ENCODE data around the gene CMSS1.
"Not testable (repeated sequence)": the region's sequence is repeated elsewhere in the genome, so short reads cannot be mapped to it uniquely, and the experiment has no call there.

Gene CMSS1

DNA sequence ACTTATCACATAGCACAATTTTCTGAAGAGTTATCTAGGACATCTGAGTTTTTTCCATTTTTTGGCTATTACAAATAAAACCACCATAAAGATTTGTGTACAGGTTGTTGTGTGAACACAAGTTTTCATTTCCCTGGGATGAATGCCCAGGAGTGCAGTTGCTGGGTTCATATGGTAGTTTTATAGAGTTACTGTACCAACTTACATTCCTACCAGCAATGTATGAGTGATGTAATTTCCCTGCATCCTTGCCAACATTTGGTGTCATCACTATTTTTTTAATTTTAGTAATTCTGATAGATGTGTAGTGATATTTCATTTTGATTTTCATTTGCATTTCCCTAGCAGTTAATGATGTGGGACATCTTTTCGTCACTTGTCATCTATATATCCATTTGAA is 276.2 kb downstream of the CMSS1 start:
- DNase-seq, result no peak

DNA sequence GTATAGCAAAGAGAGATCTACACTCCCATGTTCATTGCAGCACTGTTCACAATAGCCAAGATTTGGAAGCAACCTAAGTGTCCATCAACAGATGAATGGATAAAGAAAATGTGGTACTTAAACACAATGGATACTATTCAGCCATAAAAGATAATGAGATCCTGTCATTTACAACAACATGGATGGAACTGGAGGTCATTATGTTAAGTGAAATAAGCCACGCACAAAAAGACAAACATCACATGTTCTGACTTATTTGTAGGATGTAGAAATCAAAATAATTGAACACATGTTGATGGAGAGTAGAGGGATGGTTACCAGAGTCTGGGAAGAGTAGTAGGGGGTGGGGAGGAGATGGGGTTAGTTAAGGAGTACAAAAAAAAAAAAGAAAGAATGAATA is 278.6 kb downstream of the CMSS1 start:
- DNase-seq, result not testable (repeated sequence)

DNA sequence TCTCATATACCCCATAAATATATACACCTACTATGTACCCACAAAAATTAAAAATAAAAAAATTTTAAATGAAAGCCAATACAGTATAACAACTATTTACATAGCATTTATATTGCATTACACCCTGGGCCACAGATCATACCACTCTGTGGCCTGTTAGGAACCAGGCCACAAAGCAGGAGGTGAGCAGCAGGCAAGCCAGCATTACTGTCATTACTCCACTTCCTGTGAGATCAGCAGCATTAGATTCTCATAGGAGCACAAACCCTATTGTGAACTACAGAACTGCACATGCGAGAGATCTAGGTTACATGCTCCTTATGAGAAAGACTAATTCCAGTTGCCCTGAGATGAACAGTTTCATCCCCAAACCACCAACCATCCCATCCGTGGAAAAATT is 279.2 kb downstream of the CMSS1 start:
- no peak for DNase-seq

DNA sequence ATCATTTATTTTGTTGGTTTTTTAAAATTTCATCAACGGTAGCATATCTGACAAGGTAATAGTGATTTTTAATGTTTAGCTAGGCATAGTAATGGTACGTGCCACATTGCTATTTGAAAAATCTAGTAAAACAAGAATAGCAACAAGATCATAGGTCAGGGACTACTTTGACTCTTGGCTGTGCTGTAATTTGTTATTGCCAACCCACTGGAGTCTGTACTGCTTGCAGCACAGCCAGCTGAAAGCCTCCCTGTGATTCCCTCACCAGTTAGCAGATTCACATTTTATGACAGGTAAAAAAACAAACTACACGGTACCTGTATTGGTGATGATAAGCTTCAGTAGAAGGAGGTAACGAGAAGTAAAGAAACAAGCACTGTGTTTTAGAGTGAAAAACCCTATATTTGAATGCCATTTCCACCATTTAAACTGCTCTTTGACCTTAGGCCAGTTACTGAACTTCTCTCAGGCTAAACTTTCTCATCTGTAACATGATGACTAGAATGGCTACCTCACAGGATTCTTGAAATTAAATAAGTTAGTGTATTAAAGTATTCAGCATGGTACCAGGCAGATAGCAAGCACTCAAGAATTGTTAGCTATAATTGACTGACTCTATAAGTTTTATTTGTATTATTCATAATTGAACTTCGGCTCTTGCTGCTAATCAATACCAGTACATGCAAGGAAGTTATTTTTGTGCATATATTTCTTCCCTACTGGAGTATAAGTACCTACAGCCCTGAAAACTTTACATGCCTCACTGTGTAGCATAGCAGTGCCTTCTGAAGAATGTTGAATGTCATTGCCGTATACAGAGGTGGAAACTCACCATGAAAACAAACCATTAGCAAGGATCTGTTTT is 280.5 kb downstream of the CMSS1 start:
- DNase-seq, result no peak

DNA sequence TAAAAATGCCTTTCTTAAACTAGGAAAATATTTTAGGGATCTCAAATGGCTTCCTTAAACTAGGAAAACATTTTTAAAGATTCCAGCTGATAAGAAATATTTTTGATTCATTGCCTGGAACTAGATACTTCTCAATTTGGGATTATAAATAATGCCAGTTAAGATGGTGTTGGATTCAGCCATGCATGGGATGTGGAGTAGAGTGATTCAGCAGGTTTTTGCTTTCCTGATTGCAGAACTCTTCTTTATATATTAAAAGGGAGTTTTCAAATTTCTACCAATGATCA is 281.1 kb downstream of the CMSS1 start:
- DNase-seq, result no peak

DNA sequence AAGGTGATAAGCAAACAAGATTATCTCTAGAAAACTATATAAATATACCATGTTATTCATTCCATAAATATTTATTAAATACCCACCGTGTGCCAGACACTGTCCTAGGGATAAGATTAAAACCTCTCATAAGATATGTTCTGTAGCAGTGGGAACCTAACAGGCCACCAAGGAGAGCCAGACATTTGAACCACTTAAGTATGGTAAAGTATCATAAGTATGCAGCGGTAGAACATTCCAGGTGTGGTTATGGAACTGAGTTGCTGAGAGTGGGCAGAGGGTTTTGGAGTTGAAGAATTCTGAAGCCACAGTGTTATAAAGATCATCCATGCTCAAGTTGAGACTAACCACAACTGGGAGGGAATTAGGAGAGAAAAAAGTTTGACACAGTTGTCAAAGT is 282.0 kb downstream of the CMSS1 start:
- no peak for DNase-seq

DNA sequence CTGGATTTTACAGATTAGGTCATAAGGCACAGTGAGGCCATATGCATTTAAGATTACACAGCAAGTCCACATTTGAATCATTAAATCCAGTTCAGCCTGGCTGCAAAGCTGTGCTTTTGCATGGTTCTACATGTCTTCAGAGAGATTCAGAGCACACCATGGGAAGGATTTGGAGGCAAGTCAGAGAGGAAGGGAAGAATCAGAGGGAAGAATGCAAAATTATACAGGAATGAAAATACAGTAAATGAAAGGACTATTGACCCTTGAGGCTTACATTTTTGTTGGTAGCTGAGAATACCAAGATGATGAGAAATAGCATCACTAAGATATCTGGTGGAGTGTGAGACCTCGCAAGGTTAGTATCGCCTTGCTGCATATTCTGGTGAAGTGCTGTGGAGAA is 282.8 kb downstream of the CMSS1 start:
- DNase-seq, result no peak

DNA sequence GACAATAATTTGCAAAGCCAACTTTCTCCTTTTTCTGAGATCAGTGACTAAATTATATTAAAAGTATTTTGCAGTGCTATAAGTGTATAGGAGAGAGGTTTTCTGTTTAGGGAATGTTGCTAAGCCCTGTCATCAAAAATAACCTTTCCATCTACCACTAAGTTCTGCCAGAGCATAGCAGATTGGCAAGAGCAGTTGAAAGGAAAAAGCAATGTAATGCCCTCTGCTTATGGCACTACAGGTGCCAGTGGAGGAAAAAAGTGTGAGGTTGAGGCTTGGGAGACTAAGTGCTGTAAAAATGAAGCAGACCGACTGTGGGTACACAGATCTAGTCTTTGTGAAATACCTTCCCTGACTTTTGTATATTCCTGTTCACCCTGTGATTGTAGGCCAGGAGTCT is 285.1 kb downstream of the CMSS1 start:
- DNase-seq, result no peak

DNA sequence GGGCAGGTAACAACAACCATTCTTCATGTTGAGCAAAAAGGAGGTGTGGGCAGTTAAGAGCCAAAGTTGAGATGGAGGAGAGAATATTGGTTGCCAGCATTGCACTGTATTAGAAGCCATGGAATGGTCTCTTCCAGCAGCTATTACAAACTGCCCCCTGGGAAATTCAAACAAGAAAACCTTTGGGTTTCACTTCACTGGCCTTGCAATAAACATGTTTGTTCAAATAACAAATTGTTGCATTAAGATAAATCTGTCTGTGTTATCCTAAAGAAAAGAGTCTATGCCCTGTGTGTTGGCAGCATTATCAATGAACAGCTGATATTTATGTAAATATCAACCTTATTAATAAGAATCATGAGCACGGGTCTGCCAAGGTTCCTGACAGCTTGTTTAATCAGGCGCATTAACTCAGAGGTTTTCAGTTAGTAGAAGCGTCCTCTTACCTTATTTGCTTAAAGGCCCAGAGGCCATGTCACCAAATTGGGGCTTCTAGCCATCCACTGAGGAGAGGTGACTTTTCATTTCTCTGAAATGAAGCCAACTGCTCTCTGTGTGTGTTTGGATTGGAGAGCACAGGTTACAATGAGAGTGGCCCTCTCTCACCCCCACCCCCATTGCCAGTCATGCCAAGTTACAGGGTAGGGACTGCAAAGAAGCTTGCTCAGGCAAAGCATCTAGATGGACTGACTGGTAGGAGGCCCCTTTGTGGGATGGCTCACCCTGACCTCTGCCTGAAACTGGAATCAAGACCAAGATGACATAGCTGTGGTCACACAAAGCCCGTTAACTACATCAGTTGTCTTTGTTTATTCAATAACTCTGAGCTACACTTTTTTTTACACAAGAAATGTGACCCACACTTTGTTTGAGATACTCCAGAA is 286.1 kb downstream of the CMSS1 start:
- no peak for DNase-seq

DNA sequence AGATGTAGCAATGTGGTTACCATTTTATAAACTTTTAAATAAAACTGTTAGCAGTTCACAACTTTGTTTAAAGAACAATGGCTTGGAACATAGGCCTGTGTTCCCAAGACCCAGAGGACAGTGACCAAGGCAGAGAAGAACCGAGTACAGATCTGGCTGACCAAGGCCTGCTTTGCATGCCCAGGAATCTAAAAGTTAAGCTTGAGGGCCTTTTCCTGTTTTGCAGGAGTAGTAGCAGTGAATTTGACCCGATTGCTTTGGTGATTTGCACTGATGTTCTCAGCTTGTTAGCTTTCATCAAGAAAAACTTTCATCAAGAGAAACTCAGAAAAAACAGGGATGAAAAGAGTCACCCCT is 286.8 kb downstream of the CMSS1 start:
- DNase-seq, result no peak

DNA sequence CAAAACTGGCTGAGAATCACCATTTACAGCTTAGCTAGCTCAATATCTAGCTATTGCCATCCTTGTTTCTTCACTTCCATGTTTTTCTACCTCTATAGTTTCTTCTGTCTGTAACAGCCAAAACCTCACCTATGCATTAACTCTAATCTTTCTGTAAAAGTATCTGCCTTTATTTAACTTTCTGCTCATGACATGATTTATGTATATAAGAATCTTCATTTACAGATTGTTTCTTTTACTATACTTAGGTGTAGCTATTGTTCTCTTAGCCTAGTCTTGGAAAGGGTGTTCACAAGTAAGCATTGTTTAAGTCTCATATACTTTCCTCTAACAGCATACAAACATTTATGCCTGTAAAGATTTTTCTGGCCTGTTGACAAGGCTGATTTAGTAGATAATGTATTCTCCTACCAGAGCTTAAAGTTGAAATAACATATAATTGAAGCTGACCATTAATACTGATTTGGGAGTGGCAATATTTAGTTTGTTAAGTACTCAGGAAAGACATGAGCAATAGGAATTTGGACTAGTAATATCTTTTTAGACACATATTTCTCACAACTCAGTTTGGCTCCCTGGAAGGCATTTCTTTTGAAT is 287.3 kb downstream of the CMSS1 start:
- DNase-seq, result no peak

DNA sequence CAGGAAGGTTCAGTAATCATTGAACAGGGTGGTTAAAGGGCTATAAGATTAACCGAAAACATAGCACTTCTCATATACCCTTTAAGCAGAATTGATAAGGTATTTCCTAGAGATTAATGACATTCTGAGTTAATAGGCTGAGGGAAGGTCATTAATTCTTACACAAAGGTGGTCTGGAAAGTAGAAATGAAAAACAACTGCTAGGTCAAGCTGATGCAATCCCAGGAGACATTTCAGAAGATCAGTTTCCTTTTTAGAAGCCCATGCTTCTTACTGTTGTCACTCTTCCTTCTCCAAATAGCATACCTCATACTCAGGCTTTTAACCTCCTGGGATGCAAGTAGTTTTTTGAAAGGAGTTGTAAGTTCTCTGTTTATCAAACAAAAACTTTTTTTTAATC is 287.8 kb downstream of the CMSS1 start:
- DNase-seq, result no peak

DNA sequence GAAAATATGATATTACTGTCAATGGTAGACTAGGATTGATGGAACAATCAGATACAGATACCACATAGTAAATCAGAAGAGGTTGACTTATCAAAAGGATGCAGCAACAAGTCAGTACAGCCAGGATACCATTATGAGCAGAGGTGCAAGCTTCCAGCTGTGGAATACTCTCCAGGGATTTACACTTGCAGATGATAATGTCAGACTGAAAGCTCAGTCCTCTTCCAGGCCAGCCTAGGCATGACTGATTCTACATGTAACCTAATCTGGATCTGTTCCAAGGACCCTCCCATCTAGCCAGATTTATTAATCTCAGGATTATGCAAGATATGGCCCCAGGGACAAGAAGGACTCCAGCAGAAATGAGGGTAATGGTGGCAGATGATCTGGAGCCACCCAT is 288.4 kb downstream of the CMSS1 start:
- DNase-seq, result no peak

DNA sequence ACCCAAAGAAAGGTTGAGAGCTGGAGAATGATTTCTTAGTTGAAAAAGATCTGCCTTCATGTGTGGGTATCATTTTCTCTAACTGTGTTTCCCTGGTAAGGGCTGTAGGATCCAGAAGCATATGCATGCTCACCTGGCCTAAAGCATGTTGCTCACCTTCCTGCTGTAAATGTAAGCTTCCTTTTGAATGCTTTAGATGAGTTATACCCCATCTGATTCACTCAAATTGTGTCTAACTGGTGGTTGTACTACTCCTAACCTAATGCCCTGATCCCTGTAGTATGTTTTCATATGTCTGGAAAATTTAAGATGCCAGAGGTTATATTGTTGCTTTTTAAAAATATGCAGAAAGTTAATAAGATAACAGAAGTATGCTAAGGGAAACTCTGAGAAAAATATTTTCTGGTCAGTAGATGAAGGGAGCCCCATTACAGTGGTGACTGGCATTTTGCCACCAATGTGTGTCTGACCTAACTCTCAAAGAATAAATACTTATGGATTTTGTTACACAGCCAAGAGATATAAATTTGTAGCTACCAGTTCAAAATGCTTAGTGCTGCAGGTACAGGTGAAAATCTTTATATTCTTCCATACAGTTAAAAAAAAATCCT is 289.0 kb downstream of the CMSS1 start:
- DNase-seq, result no peak

DNA sequence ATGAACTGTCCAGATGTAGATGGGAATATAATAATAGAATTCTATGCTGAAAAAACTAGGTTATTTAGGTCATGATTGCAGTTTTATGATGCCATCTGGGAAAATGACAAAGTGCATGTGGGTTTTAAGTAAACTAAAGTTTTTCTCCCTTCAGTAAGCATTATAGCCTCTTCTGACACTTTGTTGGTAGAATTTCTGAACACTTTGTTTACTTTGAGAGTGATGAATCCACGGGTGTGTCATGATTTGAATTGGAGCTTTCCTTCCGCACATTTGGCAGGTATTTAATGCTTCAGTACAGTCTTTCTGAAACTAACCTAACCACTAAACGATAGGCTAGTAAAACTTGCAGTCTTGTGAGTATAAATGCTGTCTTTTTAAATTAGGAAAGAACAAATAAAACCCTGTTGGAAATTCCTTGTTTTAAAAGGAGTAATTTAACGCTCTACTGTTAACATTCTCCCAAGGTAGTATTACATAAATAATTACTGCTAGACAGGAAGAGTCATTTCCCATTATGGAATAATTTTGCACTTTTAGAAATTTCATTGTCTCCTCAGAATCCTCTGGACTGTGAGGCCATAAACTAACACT is 289.7 kb downstream of the CMSS1 start:
- DNase-seq, result no peak

DNA sequence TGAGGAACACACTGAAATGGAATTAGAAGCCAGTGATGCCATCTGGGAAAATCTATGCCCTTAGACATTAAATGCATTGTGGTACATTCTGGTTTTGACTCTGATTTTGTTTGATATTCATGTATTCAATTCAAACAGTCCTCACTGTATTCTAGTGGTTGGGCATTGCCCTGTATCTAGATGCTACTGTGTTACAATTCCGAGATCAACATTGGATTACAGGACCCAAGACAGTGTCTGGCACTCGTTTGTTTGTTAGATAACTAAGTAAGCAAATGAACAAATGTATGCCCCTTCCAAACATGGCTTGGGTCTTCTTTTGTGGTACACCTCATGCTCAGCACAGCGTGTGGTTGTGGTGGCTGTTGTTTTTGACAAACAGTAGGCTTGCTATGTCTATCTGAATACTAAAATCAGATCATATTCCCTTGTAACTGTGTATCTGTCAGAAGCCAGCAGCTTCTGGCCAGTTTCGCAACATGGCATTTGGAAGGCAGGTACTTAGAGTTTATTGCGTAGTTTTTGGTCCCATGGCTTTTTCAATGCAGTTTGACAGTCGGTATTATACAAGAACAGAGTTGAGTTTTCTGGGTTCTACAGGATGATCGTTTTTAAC is 290.9 kb downstream of the CMSS1 start:
- no peak for DNase-seq

DNA sequence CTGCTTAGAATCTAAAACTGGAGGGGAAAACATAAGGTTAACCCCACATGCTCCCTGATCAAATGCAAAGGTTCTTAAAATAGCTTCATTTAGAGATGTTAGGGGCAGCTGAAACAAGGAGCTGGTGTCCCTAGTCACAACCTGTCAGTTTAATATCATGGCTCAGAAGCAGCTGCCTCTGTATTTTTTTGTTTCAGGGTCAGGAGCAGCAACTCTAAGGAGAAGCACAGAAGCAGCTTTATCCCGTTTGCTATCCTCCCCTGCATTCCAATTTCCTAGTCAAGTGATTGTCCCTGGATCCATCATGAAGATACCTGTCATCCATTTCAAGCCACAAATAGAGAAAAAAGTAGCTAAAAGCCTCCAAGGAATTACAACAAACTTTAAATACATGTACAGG is 292.5 kb downstream of the CMSS1 start:
- DNase-seq, result no peak

DNA sequence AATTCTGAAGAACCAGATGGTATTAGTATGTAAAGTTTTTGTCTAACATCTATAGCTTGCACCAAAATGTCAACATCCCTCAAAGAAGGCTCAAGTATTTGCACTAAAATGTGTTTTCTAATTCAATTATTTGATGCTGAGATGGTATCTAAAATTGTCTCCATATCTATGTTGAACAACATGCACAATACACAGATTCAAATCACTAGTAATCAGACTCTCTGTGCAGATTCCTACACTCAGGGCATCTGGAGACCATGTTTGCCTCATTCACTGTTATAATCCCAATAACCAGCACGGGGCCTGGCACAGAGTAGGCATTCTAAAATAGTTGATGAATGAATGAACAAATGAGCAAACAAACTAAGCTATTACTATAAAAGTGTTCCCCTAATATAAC is 294.1 kb downstream of the CMSS1 start:
- DNase-seq, result no peak

DNA sequence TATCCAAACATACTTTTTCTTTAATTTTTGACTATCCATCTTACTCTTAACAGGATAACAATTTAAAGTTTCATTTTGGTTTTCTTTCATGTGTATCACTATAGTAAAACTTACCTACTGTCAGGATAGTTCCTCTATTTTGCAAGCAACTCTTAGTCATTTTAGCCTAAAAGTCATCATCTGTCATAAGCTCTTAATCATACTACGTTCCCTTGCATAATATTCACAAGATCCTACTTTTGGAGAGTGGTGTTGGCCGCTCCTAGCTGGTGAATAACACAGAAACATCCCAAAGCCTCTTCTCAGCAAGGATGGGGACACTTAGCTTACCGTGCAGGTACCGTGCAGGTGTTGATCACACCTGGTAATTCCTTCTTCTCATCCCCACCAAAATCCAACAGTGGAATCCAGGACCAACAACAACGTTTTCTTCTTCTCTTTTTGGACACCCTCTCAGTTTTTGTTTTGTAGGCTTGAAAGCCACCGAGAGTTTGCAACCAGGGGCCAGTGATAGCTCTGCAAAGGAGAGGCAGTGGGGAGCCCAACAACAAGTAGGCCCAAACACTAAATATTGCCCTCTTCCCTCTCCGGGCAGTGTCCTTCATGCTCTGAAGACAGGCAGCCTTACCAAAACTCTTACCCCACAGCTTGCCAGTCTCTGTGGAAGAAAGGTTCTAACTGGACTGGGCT is 296.2 kb downstream of the CMSS1 start:
- no peak for DNase-seq

DNA sequence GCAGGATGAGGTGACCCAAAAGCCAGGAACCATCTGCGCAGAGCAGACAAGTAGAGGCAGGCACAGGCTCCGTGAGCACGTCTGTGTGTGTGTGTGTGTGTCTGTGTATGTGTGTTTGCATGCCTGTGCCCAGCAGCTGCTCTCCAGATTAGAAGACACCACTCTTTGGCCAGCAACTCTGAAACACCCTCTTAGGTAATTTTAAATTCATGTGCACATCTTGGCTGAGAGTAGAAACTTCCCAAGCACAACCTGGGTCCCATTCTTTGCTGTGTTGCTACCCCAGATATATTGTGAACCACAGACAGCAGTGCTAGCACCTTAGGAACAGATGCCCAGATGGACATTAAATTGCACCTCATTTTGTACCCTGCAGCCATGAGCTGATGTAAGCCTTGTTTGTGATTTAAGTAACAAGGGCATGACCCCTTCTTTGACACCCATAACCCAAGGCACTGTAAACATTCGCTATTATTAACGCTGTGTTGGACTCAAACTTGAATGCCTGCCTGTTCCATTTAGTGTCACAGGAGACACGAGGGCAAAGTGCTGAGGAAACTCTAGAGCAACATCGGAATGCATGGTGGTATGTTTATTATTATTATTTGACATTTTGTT is 296.9 kb downstream of the CMSS1 start, which contains the start of gene FILIP1L:
Gene FILIP1L (minus strand): TSS at position 89 of the 618 bp plus-strand sequence.
- DNase-seq, result no peak

DNA sequence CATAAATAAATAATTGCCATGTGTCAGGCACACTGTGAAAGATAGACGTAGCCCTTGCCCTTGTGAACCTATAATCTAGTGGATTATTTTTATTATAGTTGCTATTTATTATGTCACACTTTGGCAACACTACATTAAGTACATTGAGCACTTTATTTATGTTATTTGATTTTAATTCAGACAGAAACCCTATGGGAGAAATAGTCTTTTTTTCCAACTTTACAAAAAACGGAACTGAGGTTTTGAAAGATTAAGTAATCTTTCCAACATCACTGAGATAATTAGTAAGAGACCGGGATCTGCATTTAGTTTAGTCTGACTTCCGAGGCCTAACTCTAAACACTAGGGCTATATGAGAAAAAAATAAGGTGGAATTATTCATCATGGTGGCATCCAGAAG is 299.4 kb downstream of the CMSS1 start:
- no peak for DNase-seq

DNA sequence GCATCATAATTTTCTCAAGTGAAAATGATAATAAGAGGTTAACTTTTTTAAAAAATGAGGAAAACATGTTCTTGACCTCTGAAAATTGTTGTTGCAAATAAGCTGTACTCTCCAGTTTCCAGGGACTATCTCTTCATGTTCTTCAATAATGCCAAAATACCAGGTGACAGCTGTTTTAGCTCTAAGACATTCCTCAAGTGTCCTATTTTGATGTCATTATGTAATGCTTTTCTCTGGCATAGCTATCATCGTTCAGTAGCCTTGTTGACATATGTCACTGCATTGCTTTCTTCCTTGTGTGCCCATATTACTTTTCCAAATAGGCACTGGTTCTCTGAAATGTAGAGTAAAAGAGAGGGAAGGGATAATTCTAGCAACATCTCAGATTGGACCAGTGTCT is 302.4 kb downstream of the CMSS1 start:
- DNase-seq, result no peak

Measured in CD4-positive, alpha-beta T cell treated with Interleukin-15 for 1 hour (primary cell).